Effector memory CD8-positive, alpha-beta T cell (primary cell): ENCODE results near the gene BMP7.

Source experiments
- ATAC-seq: fragments of 150-1000 bp; cut with Tn5 transposase; replicated peaks from 2 replicates; pipeline ENCODE4 v1.10.0; 2021; ENCODE audit warnings: mild to moderate bottlenecking, moderate library complexity
- DNase-seq, 3 experiments: peaks; one replicate each; pipeline ENCODE4 v3.0.0; 2021
- H3K27ac Mint-ChIP-seq, 2 donors: one replicate each; pipeline ENCODE4 v1.8.0; 2022; ENCODE audit warnings: mild to moderate bottlenecking in 2 of 2, mixed read lengths in 2 of 2, moderate library complexity in 2 of 2
- H3K27me3 Mint-ChIP-seq, 2 donors: one replicate each; pipeline ENCODE4 v1.8.0; 2022; ENCODE audit warnings: mixed read lengths in 2 of 2
- H3K36me3 Mint-ChIP-seq: one replicate; pipeline ENCODE4 v1.8.0; 2022; ENCODE audit warnings: mild to moderate bottlenecking, moderate library complexity, mixed read lengths; ENCODE audit not compliant: insufficient read depth
- H3K4me1 Mint-ChIP-seq, 2 donors: one replicate each; pipeline ENCODE4 v1.8.0; 2022; ENCODE audit warnings: low read depth in 2 of 2, mixed read lengths in 2 of 2
- H3K4me3 Mint-ChIP-seq, 2 donors: one replicate each; pipeline ENCODE4 v1.8.0; 2022; ENCODE audit warnings: mild to moderate bottlenecking in 2 of 2, mixed read lengths in 2 of 2, moderate library complexity in 2 of 2
- H3K9me3 Mint-ChIP-seq, 2 donors: one replicate each; pipeline ENCODE4 v1.8.0; 2022; ENCODE audit warnings: mixed read lengths in 2 of 2

BMP7 gene

GRCh38 chr20:57236813-57237584 lies 29.4 kb downstream of the BMP7 start:
- H3K4me3 Mint-ChIP-seq, result no peak overlapping the region
- no peaks in the 10 kb centered on the region for H3K4me1 Mint-ChIP-seq
- peaks cover 41 to 86% of the 10 kb centered on the region in 2 donors for H3K27me3 Mint-ChIP-seq
- H3K36me3 Mint-ChIP-seq, result no peaks in the 10 kb centered on the region
- H3K9me3 Mint-ChIP-seq, result no peaks in the 10 kb centered on the region
- H3K27ac Mint-ChIP-seq, result no peak overlapping the region
- ATAC-seq (no peak), DNase-seq (no peak)

- no peak for DNase-seq
- Mint-ChIP-seq H3K4me1 (no peaks in the 10 kb centered on the region), H3K27ac (no peak overlapping the region), H3K4me3 (no peak overlapping the region), H3K36me3 (no peaks in the 10 kb centered on the region), H3K27me3 (peaks cover 45 to 84% of the 10 kb centered on the region in 2 donors), H3K9me3 (no peaks in the 10 kb centered on the region)
- no peak for ATAC-seq
Measured at GRCh38 chr20:57234556-57235251, 31.7 kb downstream of the BMP7 start.

- Mint-ChIP-seq H3K9me3 (no peaks in the 10 kb centered on the region), H3K4me1 (no peaks in the 10 kb centered on the region), H3K4me3 (no peak overlapping the region), H3K36me3 (no peaks in the 10 kb centered on the region), H3K27me3 (peaks cover 47 to 83% of the 10 kb centered on the region in 2 donors), H3K27ac (no peak overlapping the region)
- ATAC-seq (no peak), DNase-seq (no peak)
Measured at GRCh38 chr20:57231951-57232428, 34.5 kb downstream of the BMP7 start.

GRCh38 chr20:57231161-57231560 lies 35.3 kb downstream of the BMP7 start:
- Mint-ChIP-seq H3K4me3 (no peak overlapping the region), H3K27ac (no peak overlapping the region)

DNA sequence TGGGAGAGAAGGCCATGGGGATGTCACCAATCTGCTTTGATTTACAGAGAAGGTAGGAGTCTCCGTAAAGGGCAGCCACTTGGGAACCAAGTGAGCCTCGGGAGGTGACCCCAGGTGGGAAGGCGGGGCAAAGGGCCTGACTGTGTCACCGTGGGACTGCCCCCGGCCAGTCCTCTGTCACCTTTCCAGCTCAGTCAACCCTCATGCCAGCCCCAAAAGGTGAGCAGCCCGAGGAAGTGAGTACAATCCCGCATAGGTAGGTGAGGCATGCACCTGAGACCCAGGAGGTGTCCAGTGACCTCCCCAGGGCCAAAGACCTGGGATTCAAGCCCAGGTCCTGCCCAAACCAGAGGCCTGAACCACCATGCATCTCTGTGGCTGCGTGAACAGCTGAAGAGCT lies 36.2 kb downstream of the BMP7 start:
- Mint-ChIP-seq H3K4me3 (no peak overlapping the region), H3K27me3 (peaks cover 33 to 66% of the 10 kb centered on the region in 2 donors), H3K36me3 (no peaks in the 10 kb centered on the region), H3K4me1 (no peaks in the 10 kb centered on the region), H3K27ac (no peak overlapping the region), H3K9me3 (no peaks in the 10 kb centered on the region)
- ATAC-seq (no peak), DNase-seq (no peak)

More at GRCh38 chr20:57231161-57231560, 35.3 kb downstream of the BMP7 start:
- ATAC-seq, result no peak
- H3K36me3 Mint-ChIP-seq, result no peaks in the 10 kb centered on the region
- DNase-seq, result no peak
- H3K9me3 Mint-ChIP-seq, result no peaks in the 10 kb centered on the region
- H3K27me3 Mint-ChIP-seq, result peaks cover 42 to 75% of the 10 kb centered on the region in 2 donors
- no peaks in the 10 kb centered on the region for H3K4me1 Mint-ChIP-seq

DNA sequence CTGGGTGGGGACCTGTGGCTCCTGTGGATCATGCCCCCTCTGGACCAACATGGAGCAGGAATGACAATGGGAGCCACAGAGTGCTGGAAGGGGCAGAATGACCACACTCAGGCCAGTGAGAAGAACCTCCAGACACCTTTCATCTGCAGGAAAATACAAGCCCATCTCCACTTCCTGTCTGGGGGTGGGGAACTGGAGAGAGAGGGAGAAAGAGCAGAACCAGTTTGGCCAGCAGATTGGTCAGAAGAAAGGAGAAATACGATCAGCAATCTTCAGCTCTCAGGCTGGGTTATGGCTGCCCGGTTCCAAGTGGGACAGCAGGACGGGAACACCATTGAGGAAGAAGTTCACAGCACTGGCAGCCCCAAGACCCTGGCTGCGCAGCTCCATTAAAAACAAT lies 37.0 kb downstream of the BMP7 start:
- Mint-ChIP-seq H3K4me1 (no peaks in the 10 kb centered on the region), H3K27ac (no peak overlapping the region), H3K9me3 (no peaks in the 10 kb centered on the region), H3K36me3 (no peaks in the 10 kb centered on the region), H3K4me3 (no peak overlapping the region), H3K27me3 (peaks cover 26 to 58% of the 10 kb centered on the region in 2 donors)
- no peak for DNase-seq
- ATAC-seq, result no peak

DNA sequence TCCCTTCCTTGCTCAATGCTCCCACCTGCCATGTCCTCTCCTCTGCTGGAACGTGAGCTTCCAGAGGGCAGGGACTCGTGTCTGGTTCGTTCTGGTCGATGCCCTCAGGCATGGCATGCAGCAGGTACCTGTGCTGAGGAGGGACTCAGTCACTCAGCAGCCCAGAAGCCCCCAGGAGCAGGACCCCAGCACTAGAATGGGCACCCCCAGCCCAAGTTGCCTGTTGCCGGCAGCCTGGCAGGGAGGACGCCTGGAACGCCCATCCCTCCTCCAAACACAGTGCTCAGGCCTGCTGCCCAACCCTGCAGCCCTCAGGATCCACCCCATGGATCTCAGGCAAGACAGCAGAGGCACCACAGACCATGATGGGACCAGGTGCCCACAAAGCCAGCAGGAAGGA lies 40.6 kb downstream of the BMP7 start:
- no peaks in the 10 kb centered on the region for H3K9me3 Mint-ChIP-seq
- H3K4me3 Mint-ChIP-seq, result no peak overlapping the region
- no peaks in the 10 kb centered on the region for H3K36me3 Mint-ChIP-seq
- DNase-seq, result no peak
- no peak overlapping the region for H3K27ac Mint-ChIP-seq
- H3K27me3 Mint-ChIP-seq, result peaks cover 32 to 52% of the 10 kb centered on the region in 2 donors
- H3K4me1 Mint-ChIP-seq, result no peaks in the 10 kb centered on the region
- no peak for ATAC-seq

GRCh38 chr20:57225197-57225733 lies 41.2 kb downstream of the BMP7 start:
- ATAC-seq, result no peak
- no peak for DNase-seq
- Mint-ChIP-seq H3K27ac (no peak overlapping the region), H3K4me3 (no peak overlapping the region), H3K27me3 (peaks cover 31 to 50% of the 10 kb centered on the region in 2 donors), H3K36me3 (no peaks in the 10 kb centered on the region), H3K4me1 (no peaks in the 10 kb centered on the region), H3K9me3 (no peaks in the 10 kb centered on the region)

GRCh38 chr20:57224641-57225138 lies 41.8 kb downstream of the BMP7 start:
- no peak overlapping the region for H3K4me3 Mint-ChIP-seq
- H3K36me3 Mint-ChIP-seq, result no peaks in the 10 kb centered on the region
- H3K4me1 Mint-ChIP-seq, result no peaks in the 10 kb centered on the region
- no peak overlapping the region for H3K27ac Mint-ChIP-seq
- H3K27me3 Mint-ChIP-seq, result peaks cover 27 to 44% of the 10 kb centered on the region in 2 donors
- ATAC-seq (no peak), DNase-seq (no peak)
- H3K9me3 Mint-ChIP-seq, result no peaks in the 10 kb centered on the region

- DNase-seq, result no peak
Measured at GRCh38 chr20:57223648-57224489, 42.6 kb downstream of the BMP7 start.

GRCh38 chr20:57222631-57222950 lies 43.9 kb downstream of the BMP7 start:
- peaks cover 19 to 23% of the 10 kb centered on the region in 2 donors for H3K27me3 Mint-ChIP-seq
- no peak for ATAC-seq
- H3K9me3 Mint-ChIP-seq, result no peaks in the 10 kb centered on the region
- H3K36me3 Mint-ChIP-seq, result no peaks in the 10 kb centered on the region
- DNase-seq, result no peak
- H3K4me3 Mint-ChIP-seq, result no peak overlapping the region
- no peak overlapping the region for H3K27ac Mint-ChIP-seq
- no peaks in the 10 kb centered on the region for H3K4me1 Mint-ChIP-seq

More at GRCh38 chr20:57223648-57224489, 42.6 kb downstream of the BMP7 start:
- no peak overlapping the region for H3K27ac Mint-ChIP-seq
- no peaks in the 10 kb centered on the region for H3K36me3 Mint-ChIP-seq
- no peak overlapping the region for H3K4me3 Mint-ChIP-seq
- no peaks in the 10 kb centered on the region for H3K9me3 Mint-ChIP-seq
- peaks cover 19 to 36% of the 10 kb centered on the region in 2 donors for H3K27me3 Mint-ChIP-seq
- H3K4me1 Mint-ChIP-seq, result no peaks in the 10 kb centered on the region
- ATAC-seq, result no peak

GRCh38 chr20:57221916-57222630 lies 44.4 kb downstream of the BMP7 start:
- no peaks in the 10 kb centered on the region for H3K9me3 Mint-ChIP-seq
- H3K27ac Mint-ChIP-seq, result no peak overlapping the region
- no peak for ATAC-seq
- DNase-seq, result no peak
- no peak overlapping the region for H3K4me3 Mint-ChIP-seq
- H3K36me3 Mint-ChIP-seq, result no peaks in the 10 kb centered on the region
- peaks cover 19 to 23% of the 10 kb centered on the region in 2 donors for H3K27me3 Mint-ChIP-seq
- no peaks in the 10 kb centered on the region for H3K4me1 Mint-ChIP-seq
